NCI-H524 (cell line): Measurements from ENCODE around the gene YY1.
"Not testable (repeated sequence)": the region's sequence is repeated elsewhere in the genome, so short reads cannot be mapped to it uniquely, and the experiment has no call there.

Experiments used
- DNase-seq, 2 experiments: peaks; one replicate each; lab custom pipeline; 2025; lab: John Stamatoyannopoulos, UW

The YY1 gene

GRCh38 chr14:100243020-100243419, 4.1 kb downstream of the YY1 start:
- no peak for DNase-seq

- DNase-seq, result peak; percentile 71 to 89
Measured at GRCh38 chr14:100246809-100247428, 8.0 kb downstream of the YY1 start.

DNA sequence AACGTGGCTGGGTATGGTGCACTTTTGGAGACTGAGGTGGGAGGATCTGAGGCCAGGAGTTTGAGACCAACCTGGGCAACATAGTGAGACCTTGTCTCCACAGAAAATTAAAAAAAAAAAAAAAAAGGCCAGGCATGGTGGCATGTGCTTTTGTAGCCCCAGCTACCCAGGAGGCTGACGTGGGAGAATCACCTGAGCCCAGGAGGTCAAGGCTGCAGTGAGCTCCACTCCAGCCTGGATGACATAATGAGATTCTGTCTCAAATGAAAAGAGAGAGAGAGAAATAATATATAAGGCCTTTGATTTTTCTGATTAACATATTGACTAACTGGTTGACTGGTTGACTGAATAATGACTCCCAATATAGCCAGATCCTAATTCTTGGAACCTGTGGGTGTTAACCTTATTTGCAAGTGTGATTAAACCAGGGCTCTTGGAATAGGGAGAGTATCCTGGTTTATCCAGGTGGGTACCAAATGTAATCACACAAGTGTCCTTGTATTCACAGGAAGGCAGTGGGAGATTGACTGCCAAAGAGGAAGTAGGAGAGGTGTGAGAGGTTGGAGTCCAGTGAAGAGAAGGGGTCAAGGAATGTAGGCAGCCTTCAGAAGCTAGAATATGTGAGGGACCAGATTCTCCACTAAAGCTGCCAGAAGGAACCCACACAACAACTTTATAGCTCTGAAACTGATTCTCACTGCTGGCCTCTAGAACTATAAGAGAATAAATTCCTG, 12.0 kb downstream of the YY1 start:
- DNase-seq, result no peak

DNA sequence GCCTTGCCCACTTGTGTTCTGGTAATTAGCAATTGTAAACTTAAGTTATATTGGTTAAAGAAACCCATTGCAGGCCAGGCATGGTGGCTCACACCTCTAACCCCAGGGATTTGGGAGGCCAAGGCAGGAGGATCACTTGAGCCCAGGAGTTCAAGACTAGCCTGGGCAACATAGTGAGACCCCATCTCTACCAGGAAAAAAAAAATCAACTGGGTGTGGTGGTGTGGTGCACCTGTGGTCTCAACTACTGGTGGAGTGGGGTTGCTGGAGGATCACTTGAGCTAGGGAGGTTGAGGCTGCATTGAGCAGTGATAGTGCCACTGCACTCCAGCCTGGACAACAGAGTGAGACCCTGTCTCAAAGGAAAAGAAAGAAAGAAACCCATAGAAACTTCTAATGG, 13.7 kb downstream of the YY1 start:
- DNase-seq, result no peak

DNA sequence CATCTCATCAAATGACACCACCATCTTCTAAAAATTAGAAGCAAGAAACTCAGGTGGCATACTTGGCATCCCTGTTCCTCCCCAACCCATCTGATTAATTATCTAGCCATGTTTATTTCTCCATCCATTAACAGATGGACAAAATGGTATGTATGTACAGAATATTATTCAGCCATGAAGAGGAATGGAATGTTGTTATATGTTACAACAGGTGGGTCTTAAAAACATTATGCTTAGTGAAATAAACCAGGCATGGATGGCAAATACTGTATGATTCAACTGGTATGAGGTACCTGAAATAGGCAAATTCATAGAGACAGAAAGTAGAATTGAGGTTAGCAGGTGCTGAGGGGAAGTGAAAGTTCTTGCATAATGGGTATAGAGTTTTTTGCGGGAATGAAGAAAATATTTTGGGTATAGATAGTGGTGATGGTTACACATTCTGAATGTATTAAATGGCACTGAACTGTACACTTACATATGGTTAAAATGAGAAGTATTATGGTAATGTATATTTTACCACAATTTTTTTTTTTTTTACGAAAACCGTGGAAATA, 17.5 kb downstream of the YY1 start:
- no peak for DNase-seq

GRCh38 chr14:100261621-100262020, 22.7 kb downstream of the YY1 start:
- DNase-seq, result no peak

GRCh38 chr14:100262545-100262944, 23.6 kb downstream of the YY1 start:
- no peak for DNase-seq

DNA sequence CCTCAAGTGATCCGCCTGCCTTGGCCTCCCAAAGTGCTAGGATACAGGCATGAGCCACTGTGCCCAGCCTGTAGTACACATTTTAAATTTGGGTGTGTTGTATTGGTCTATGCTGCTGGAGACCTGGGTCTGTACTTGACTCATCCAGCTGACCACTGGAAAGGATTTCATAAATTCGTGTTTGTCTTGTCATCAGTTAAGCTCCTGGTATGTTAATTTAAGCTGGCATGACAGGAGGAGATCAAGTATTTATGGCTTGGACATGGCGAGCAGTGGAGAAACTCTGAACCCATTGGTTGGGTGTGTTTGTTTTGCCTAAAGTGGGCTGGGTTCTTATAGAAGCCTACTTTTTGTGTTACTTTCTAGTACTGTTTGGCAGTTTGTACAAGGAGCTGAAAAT, 24.2 kb downstream of the YY1 start:
- DNase-seq, result no peak

DNA sequence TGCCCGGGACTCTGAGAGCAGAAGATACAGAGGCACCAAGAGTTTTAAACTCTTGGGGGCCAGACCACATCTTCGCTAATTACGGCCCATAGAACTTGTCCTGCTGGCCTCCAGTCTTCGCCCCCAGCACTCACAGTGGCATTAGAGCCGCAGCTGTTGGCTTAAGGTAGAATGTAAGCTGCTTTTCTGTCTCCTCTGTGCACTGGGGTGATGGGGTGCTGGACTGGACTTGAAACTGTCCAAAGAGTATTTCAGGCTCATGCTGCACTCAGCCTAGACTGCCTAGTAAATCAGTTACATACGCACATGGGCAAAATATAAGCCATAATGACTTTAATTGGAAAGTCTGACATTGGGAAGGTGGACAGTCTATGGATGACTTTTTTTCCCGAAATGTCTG, 29.0 kb downstream of the YY1 start:
- no peak for DNase-seq

DNA sequence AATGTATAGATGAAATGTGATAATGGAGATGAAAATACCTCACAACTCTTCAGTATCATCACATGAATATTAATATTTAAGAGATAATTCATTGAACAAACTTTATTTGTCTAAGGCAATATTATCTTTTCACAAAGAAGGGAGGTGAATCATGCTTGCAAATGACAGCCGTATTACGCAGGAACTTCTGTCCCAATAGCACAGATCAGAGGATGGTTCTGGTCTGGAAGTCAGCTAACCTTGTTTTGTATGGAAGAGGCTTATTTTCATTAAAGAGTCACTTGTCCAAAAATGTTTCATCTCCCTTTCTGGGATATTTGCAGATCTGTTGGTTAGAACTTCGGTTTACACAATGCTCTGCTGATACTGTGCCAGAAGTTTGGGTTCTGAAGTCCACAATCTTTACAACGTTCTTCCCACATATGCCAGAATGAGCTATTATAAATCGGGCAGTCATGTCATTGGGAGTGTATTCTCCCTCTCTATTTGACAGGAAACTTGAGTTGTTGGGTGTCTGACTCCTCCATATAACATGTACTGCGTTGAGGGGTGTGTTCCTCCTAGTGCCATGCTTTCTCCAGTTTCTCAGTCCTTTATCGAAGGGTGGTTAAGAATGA, 29.8 kb downstream of the YY1 start:
- no peak for DNase-seq

DNA sequence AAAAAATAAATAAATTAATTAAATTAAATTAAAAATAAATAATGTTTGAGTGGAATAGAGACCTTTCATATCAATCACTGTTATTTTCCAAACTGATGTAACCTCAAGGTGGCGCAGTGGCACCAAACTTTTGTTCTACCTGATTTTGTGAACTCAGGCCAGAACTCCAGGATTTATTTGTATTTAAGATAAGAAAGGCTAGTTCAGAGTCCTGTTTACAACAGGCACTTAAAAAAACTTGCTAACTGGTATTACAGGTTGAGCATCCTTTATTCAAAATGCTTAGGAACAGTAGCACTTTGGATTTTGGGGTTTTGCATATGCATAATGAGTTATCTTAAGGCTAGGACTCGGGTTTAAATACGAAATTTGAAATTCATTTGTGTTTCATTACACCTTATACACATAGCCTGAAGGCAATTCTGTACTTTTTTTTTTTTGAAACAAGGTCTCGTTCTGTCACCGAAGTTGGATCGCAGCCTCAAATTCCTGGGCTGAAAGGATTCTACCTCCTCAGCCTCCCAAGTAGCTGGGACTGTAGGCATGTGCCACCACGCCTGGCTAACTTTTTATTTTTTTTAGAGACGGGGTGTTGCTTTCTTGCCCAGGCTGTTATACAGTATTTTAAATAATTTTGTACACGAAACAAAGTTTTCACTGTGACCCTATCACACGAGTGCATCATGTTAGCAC, 32.4 kb downstream of the YY1 start:
- DNase-seq, result peak in 1 of 2 experiments; percentile 44

DNA sequence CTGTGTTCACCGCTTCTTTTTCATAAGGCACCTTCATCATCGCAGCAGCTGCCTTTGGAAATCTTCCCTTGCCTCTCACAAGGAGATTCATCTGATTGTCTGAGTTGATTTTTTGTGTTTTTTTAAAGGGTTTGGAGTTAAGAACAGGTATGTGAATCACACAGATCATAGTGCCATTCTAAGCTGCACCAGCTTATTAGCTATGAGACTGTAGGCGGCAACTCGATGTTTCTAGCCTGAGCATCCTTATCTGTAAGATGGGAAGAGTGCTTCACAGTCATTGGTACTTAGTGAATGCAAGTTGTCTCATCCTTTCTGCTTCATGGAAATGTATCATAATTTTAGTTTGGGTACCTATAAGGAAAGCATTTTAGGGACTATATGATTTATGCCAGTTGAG, 35.3 kb downstream of the YY1 start:
- no peak for DNase-seq

GRCh38 chr14:100275214-100275613, 36.3 kb downstream of the YY1 start:
- DNase-seq, result no peak

- DNase-seq, result no peak
Measured at GRCh38 chr14:100278702-100279101, 39.8 kb downstream of the YY1 start.

GRCh38 chr14:100279133-100279532, 40.2 kb downstream of the YY1 start:
- DNase-seq, result no peak

GRCh38 chr14:100279563-100279962, 40.6 kb downstream of the YY1 start:
- DNase-seq, result no peak

GRCh38 chr14:100281286-100282082, 42.5 kb downstream of the YY1 start:
- DNase-seq, result no peak

DNA sequence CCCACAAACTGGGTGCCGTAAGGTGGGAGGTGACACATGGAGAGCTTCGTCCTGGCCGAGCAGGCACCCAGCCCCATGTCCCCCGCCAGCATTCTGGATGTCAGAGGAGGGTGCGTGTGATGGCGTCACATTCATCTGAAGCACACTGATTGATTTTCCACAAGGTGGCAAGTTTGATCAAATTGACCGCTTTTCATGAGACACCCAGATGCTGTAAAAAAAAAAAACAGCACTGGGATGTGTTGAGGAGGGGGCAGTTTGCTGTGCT, 43.1 kb downstream of the YY1 start:
- no peak for DNase-seq

DNA sequence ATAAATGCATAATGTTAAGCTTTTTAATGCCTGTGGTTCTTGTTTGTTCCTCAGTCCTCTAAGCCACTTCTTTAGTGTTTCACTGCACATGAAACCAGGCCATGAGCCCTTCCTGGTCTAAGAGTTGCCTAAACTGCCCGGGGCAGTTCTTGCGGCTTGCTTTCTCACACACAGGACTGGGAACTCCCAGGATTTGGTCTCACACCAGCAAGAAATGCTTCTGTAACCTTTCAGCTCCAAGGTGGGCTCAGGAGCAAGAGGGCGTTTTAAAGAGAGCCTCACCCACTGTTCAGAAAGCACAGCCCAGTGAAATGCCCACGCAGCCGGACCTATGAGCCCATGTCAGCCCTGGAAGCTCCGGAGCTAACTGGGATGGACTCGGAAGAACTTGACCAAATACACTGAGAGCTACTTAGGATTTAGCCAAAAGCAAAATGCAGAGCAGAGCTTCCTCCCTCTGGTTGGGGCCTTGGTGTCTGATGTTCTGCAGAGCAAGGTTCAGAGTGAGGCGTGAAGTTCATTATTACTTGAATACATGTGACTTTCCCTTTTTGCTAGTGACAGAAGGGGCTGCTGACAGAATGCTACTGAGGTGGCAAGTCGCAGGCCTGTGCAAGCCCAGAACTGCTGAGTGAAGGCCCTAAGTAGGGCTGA, 43.9 kb downstream of the YY1 start:
- DNase-seq, result no peak

- DNase-seq, result not testable (repeated sequence)
Measured at GRCh38 chr14:100283436-100283835, 44.5 kb downstream of the YY1 start.
